GM18951 (cell line): Measurements from ENCODE around the gene EEF2K.

Source experiments
- POLR2A ChIP-seq: IDR thresholded peaks from 4 replicates; pipeline ENCODE4 v1.6.1; 2011; ENCODE audit warnings: mild to moderate bottlenecking; ENCODE audit not compliant: insufficient read length, insufficient read depth; ENCODE audit errors: extremely low read depth
- in situ Hi-C: fragments of 300-500 bp; cut with MboI; formaldehyde crosslinking; loops from one replicate; pipeline ENCODE4 v1.12.0; 2022; ENCODE audit warnings: low sequenced_read_pairs, mixed read lengths, inconsistent platforms; ENCODE audit not compliant: unreplicated experiment

Gene EEF2K

GRCh38 chr16:22181843-22182242 is 24.2 kb upstream of the EEF2K start:
- no peak for TF ChIP-seq POLR2A
- in situ Hi-C loops: loop anchor here (10.0 kb wide), 1 partner anchor 177 kb away; the partner anchor contains the start of genes MOSMO and PDZD9

GRCh38 chr16:22183335-22183734 is 22.7 kb upstream of the EEF2K start:
- TF ChIP-seq POLR2A: no peak
- in situ Hi-C loops: loop anchor here (10.0 kb wide), 1 partner anchor 179 kb away; the partner anchor contains the start of genes MOSMO and PDZD9

GRCh38 chr16:22183901-22184614 is 22.0 kb upstream of the EEF2K start:
- TF ChIP-seq POLR2A: no peak
- in situ Hi-C loops: loop anchor here (10.0 kb wide), 1 partner anchor 179 kb away; the partner anchor contains the start of genes MOSMO and PDZD9

GRCh38 chr16:22184615-22184968 is 21.5 kb upstream of the EEF2K start:
- in situ Hi-C loops: loop anchor here (10.0 kb wide), 1 partner anchor 180 kb away; the partner anchor contains the start of genes MOSMO and PDZD9
- TF ChIP-seq POLR2A: no peak

- no peak for TF ChIP-seq POLR2A
- in situ Hi-C loops: loop anchor here (10.0 kb wide), 1 partner anchor 182 kb away; the partner anchor contains the start of genes MOSMO and PDZD9
Observed at GRCh38 chr16:22186517-22186916, 19.6 kb upstream of the EEF2K start.

GRCh38 chr16:22188267-22188594 is 17.8 kb upstream of the EEF2K start:
- no peak for TF ChIP-seq POLR2A

GRCh38 chr16:22188595-22189442 is 17.3 kb upstream of the EEF2K start:
- in situ Hi-C loops: loop anchor here (10.0 kb wide), 1 partner anchor 184 kb away; the partner anchor contains the start of genes MOSMO and PDZD9
- TF ChIP-seq POLR2A: no peak

More at GRCh38 chr16:22188267-22188594, 17.8 kb upstream of the EEF2K start:
- in situ Hi-C loops: loop anchor here (10.0 kb wide), 1 partner anchor 183 kb away; the partner anchor contains the start of genes MOSMO and PDZD9

GRCh38 chr16:22189473-22190080 is 16.5 kb upstream of the EEF2K start:
- in situ Hi-C loops: loop anchor here (10.0 kb wide), 1 partner anchor 185 kb away; the partner anchor contains the start of genes MOSMO and PDZD9
- TF ChIP-seq POLR2A: no peak

GRCh38 chr16:22190081-22190775 is 15.8 kb upstream of the EEF2K start:
- in situ Hi-C loops: no loop called here
- peak; percentile 72 for TF ChIP-seq POLR2A

- in situ Hi-C loops: no loop called here
Observed at GRCh38 chr16:22190776-22191531, 15.1 kb upstream of the EEF2K start.

GRCh38 chr16:22191532-22192260 is 14.4 kb upstream of the EEF2K start:
- TF ChIP-seq POLR2A: no peak
- in situ Hi-C loops: no loop called here

More at GRCh38 chr16:22190776-22191531, 15.1 kb upstream of the EEF2K start:
- peak; percentile 78 for TF ChIP-seq POLR2A
